CD4-positive, alpha-beta T cell (primary cell): ENCODE measurements around the gene ALDH1A1. TPM values are rescaled to one million over a fixed set of nuclear protein-coding genes. Genes with fewer than 3 reads are reported as not detected.

Experiments
- ATAC-seq: fragments of 200-7000 bp; cut with Tn5 transposase; one replicate; pipeline ENCODE4 v1.10.0; 2022; ENCODE audit warnings: mild to moderate bottlenecking; ENCODE audit not compliant: poor library complexity
- CTCF ChIA-PET: fragments of 350-600 bp; sonication (Branson Sonifier 250); formaldehyde crosslinking; loops from one replicate; lab custom pipeline; 2021; ENCODE audit warnings: antibody characterized with exemption, inconsistent platforms; lab: Charles Lee
- POLR2A ChIA-PET: fragments of 350-600 bp; sonication (Branson Sonifier 250); formaldehyde crosslinking; loops from one replicate; lab custom pipeline; 2021; ENCODE audit warnings: antibody characterized with exemption, inconsistent platforms; lab: Charles Lee
- DNase-seq, 14 experiments: peaks; one replicate each; pipeline ENCODE4 v3.0.0-alpha.2; 2013 to 2020; ENCODE audit warnings: mixed read lengths in 2 of 14
- H3K27ac ChIP-seq, 2 donors: one replicate each; pipeline versions ENCODE4 v1.5.1 to v1.7.0; 2013; ENCODE audit warnings: low read length in 2 of 2, low read depth in 1 of 2, mild to moderate bottlenecking in 1 of 2
- H3K27me3 ChIP-seq, 2 experiments: 1 replicate in 1 of 2; 2 replicates in 1 of 2; pipeline versions ENCODE4 v1.6.1 to v1.7.0; 2013; ENCODE audit warnings: low read length in 2 of 2, control low read depth in 1 of 2, mild to moderate bottlenecking in 1 of 2, moderate library complexity in 1 of 2; ENCODE audit not compliant: insufficient read depth in 2 of 2, control insufficient read depth in 1 of 2
- H3K36me3 ChIP-seq: one replicate; pipeline ENCODE4 v1.6.1; 2013; ENCODE audit warnings: low read length, control low read depth; ENCODE audit not compliant: insufficient read depth
- H3K4me1 ChIP-seq: one replicate; pipeline ENCODE4 v1.6.1; 2013; ENCODE audit warnings: low read length, control low read depth; ENCODE audit not compliant: insufficient read depth
- H3K4me3 ChIP-seq: one replicate; pipeline ENCODE4 v1.5.1; 2013; ENCODE audit warnings: mild to moderate bottlenecking, low read length, moderate library complexity
- H3K9me3 ChIP-seq, 2 experiments: 1 replicate in 1 of 2; 2 replicates in 1 of 2; pipeline versions ENCODE4 v1.6.1 to v1.7.0; 2013; ENCODE audit warnings: low read length in 2 of 2, mild to moderate bottlenecking in 2 of 2, control low read depth in 1 of 2, moderate library complexity in 1 of 2; ENCODE audit not compliant: control insufficient read depth in 1 of 2, insufficient read depth in 1 of 2
- H3K27ac Mint-ChIP-seq: one replicate; pipeline ENCODE4 v1.8.0; 2020; ENCODE audit warnings: mixed read lengths
- H3K27me3 Mint-ChIP-seq: one replicate; pipeline ENCODE4 v1.8.0; 2021; ENCODE audit warnings: mixed read lengths
- H3K36me3 Mint-ChIP-seq: one replicate; pipeline ENCODE4 v1.8.0; 2021; ENCODE audit warnings: low read depth, mixed read lengths
- H3K4me1 Mint-ChIP-seq: one replicate; pipeline ENCODE4 v1.8.0; 2021; ENCODE audit warnings: low read depth, mixed read lengths
- H3K4me3 Mint-ChIP-seq: one replicate; pipeline ENCODE4 v1.8.0; 2020; ENCODE audit warnings: mild to moderate bottlenecking, mixed read lengths
- H3K9me3 Mint-ChIP-seq: one replicate; pipeline ENCODE4 v1.8.0; 2020; ENCODE audit warnings: mixed read lengths
- intact Hi-C, 2 experiments: fragments of 100-400 bp; cut with DNase I in 1 of 2; cut with micrococcal nuclease in 1 of 2; formaldehyde crosslinking; loops; one replicate each; pipeline versions ENCODE4 v1.15.1 to v1.9.0; 2023 to 2025; cut with DNase I, micrococcal nuclease
- total RNA-seq, 174 experiments: library from RNA in 2 of 174; stranded (reverse) in 2 of 174; gene quantifications; one replicate each; pipeline ENCODE4 v1.2.3 and lab custom pipeline; 2021 to 2026
- TF ChIP-seq, protein P1 (sequence below): fragments of 200-600 bp; IDR thresholded peaks from one replicate; pipeline ENCODE4 v1.8.0; 2022; ENCODE audit warnings: antibody characterized with exemption, mild to moderate bottlenecking

The ALDH1A1 gene
- total RNA-seq, 2 experiments from 2014 or later, result 0.39 TPM; not detected in 1

DNA sequence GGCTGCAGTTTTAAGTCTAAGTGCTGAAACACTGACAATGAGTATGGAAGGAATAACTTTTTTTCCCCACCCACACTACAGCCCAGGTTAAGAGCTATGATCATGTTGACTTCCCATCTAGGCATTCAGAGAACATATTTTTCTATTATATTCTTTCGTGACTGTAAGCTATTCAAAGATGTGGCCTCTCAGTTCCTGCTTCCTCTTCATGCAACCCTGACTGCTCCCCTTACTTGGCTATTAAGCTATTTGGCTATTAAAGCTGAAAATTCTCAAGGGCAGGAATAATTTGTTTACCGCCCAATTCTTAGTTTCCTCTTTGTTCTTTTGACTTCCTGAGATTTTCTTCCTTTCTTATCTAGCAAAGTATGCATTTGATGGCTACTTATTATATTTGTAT is 18.6 kb upstream of the ALDH1A1 start:
- no peak overlapping the region for H3K4me3 ChIP-seq
- no peaks in the 10 kb centered on the region for H3K27me3 ChIP-seq
- no peaks in the 10 kb centered on the region for H3K36me3 Mint-ChIP-seq
- DNase-seq, result no peak
- H3K4me3 Mint-ChIP-seq, result no peak overlapping the region
- no peaks in the 10 kb centered on the region for H3K4me1 Mint-ChIP-seq
- no peak for ATAC-seq
- H3K27ac Mint-ChIP-seq, result no peak overlapping the region
- TF ChIP-seq, protein P1, sequence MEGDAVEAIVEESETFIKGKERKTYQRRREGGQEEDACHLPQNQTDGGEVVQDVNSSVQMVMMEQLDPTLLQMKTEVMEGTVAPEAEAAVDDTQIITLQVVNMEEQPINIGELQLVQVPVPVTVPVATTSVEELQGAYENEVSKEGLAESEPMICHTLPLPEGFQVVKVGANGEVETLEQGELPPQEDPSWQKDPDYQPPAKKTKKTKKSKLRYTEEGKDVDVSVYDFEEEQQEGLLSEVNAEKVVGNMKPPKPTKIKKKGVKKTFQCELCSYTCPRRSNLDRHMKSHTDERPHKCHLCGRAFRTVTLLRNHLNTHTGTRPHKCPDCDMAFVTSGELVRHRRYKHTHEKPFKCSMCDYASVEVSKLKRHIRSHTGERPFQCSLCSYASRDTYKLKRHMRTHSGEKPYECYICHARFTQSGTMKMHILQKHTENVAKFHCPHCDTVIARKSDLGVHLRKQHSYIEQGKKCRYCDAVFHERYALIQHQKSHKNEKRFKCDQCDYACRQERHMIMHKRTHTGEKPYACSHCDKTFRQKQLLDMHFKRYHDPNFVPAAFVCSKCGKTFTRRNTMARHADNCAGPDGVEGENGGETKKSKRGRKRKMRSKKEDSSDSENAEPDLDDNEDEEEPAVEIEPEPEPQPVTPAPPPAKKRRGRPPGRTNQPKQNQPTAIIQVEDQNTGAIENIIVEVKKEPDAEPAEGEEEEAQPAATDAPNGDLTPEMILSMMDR, result no peak
- peaks cover 17% of the 10 kb centered on the region for H3K27me3 Mint-ChIP-seq
- H3K9me3 ChIP-seq, result no peaks in the 10 kb centered on the region
- H3K27ac ChIP-seq, result no peak overlapping the region
- no peaks in the 10 kb centered on the region for H3K36me3 ChIP-seq
- ChIA-PET POLR2A (no interaction called here), CTCF (no interaction called here)
- no peaks in the 10 kb centered on the region for H3K4me1 ChIP-seq
- intact Hi-C loops, result no loop called here
- H3K9me3 Mint-ChIP-seq, result no peaks in the 10 kb centered on the region

DNA sequence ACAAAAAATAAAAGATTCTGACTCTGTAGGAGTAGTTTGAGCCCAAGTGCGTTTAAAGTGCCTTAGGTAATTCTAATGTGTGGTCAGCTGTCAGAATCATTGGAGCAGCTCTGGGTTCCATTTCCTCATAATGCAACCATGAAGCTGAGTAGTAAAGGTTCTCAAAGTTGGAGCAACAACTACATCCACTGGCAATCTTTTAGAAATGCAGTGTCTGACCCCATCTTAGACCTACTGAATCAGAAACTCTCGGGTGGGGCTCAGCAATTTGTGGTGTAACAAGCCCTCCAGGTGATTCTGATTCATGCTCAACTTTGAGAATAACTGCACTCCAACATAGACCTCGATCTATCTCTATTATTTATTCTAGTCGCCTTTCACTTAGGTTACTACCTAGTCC is 7.6 kb upstream of the ALDH1A1 start:
- H3K36me3 Mint-ChIP-seq, result no peaks in the 10 kb centered on the region
- ATAC-seq, result no peak
- H3K4me1 Mint-ChIP-seq, result no peaks in the 10 kb centered on the region
- no peak overlapping the region for H3K4me3 Mint-ChIP-seq
- intact Hi-C loops, result no loop called here
- H3K36me3 ChIP-seq, result no peaks in the 10 kb centered on the region
- TF ChIP-seq, protein P1, result no peak
- H3K9me3 ChIP-seq, result peaks cover 0 to 7% of the 10 kb centered on the region in 2 experiments
- H3K27ac ChIP-seq, result no peak overlapping the region
- H3K27ac Mint-ChIP-seq, result no peak overlapping the region
- no peak overlapping the region for H3K4me3 ChIP-seq
- H3K27me3 ChIP-seq, result no peaks in the 10 kb centered on the region
- peak in 1 of 14 experiments; percentile 4 for DNase-seq
- ChIA-PET POLR2A (no interaction called here), CTCF (no interaction called here)
- peaks cover 10% of the 10 kb centered on the region for H3K27me3 Mint-ChIP-seq
- peaks cover 14% of the 10 kb centered on the region for H3K9me3 Mint-ChIP-seq
- H3K4me1 ChIP-seq, result no peaks in the 10 kb centered on the region

DNA sequence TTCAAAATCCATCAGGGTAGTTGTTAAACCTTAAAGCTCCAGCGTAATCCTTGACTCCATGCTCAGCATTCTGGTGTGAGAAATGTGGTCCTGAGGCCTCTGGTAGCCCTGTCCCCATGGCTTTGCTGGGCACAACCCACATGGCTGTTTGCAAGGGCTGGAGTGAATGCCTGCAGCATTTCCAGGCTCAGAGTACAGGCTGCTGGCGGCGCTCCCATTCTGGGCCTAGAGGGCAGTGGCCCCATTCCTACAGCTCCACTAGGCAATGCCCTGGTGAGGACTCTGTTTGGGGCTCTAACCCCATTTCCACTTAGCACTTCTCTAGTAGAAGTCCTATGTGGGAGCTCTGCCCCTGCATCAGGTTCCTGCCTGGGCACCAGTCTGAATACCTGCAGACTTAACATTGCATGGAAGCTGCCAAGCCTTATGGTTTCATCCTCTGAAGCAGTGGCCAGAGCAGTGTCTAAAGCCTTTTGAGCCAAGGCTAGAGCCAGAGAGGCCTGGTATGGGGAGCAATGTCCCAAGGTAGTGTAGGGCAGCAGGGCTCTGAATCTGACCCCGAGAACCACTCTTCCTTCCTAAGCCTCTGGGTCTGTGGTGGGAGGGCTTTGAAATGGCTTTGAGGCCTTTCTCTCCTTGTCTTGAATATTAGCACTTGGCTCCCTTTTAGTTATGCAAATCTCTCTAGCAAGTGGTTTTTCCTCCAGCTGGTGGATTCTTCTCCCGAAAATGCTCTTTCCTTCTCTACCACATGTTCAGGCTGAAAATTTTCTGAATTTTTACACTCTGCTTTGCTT is 5.8 kb upstream of the ALDH1A1 start:
- Histone ChIP-seq H3K27me3 (no peaks in the 10 kb centered on the region), H3K4me1 (no peaks in the 10 kb centered on the region), H3K36me3 (no peaks in the 10 kb centered on the region), H3K4me3 (no peak overlapping the region), H3K27ac (no peak overlapping the region), H3K9me3 (peaks cover 0 to 7% of the 10 kb centered on the region in 2 experiments)
- H3K27ac Mint-ChIP-seq, result no peak overlapping the region
- DNase-seq (no peak), ATAC-seq (no peak)
- H3K9me3 Mint-ChIP-seq, result peaks cover 13% of the 10 kb centered on the region
- H3K27me3 Mint-ChIP-seq, result peaks cover 14% of the 10 kb centered on the region
- POLR2A ChIA-PET, result no interaction called here
- no peak overlapping the region for H3K4me3 Mint-ChIP-seq
- H3K36me3 Mint-ChIP-seq, result no peaks in the 10 kb centered on the region
- CTCF ChIA-PET, result no interaction called here
- H3K4me1 Mint-ChIP-seq, result no peaks in the 10 kb centered on the region
- intact Hi-C loops, result no loop called here
- TF ChIP-seq, protein P1, result no peak
